ENCODE measurements around the gene GPSM3. TPM values are rescaled to one million over a fixed set of nuclear protein-coding genes. Genes with fewer than 3 reads are reported as not detected.

The GPSM3 gene, protein sequence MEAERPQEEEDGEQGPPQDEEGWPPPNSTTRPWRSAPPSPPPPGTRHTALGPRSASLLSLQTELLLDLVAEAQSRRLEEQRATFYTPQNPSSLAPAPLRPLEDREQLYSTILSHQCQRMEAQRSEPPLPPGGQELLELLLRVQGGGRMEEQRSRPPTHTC
- total RNA-seq = 184 and 194 TPM in 2 replicates
- total RNA-seq (2013) = 230 TPM
- 254 and 299 TPM in 2 replicates for polyA plus RNA-seq
- 186 and 204 TPM in 2 replicates for polyA minus RNA-seq

DNA sequence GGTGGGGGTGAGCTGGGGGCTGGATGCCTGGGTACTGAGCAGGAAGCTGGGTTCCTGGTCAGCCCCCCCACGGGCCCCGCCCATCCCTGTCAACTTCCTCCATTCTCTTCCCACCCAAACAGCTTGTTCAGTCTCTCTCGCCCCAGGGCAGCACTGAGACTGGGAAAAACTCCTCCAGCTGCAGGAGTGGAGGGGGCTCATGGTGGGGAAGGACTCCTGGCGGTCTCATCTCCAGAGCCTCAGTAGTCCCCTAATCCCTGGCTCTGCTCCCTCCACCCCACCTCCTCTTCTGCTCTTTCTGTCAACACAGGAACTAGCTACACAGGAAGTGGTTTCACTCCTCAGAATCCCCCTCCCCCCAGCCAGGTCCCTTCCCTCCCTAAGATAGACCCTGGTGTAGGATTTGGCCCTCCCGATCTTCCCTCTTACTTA is at the start of gene GPSM3:
Gene GPSM3, minus strand, starts transcription at position 36 of the 432 bp plus-strand sequence. CDS start 130 bp downstream, outside the sequence.
- no peak for ATAC-seq (ENCODE audit: low read depth)
- peak; percentile 83 for DNase-seq
- Histone ChIP-seq H3K9me3 (ENCODE audit: control extremely low read depth in 1 of 3, control insufficient read depth in 2 of 3, insufficient read depth in 1 of 3, low read length in 2 of 3) (no peaks in the 10 kb centered on the region), H3K27ac (ENCODE audit: low read length in 2 of 2) (peak within 1 kb of the TSS; percentile 93 to 97), H4K20me1 (ENCODE audit: control insufficient read depth, insufficient read depth, low read length, poor library complexity, severe bottlenecking) (no peaks in the 10 kb centered on the region), H3K36me3 (replicated peaks in 1 of 2; ENCODE audit: control extremely low read depth in 1 of 2, control insufficient read depth in 1 of 2, extremely low read depth in 1 of 2, insufficient read depth in 2 of 2, low read length in 1 of 2) (peaks cover 0 to 19% of the 10 kb centered on the region in 2 experiments), H3K27me3 (replicated peaks in 1 of 4; ENCODE audit: control extremely low read depth in 1 of 4, control insufficient read depth in 3 of 4, insufficient read depth in 4 of 4, low read length in 3 of 4) (no peaks in the 10 kb centered on the region), H3K4me3 (ENCODE audit: control extremely low read depth in 1 of 5, extremely low read depth in 1 of 5, insufficient read depth in 1 of 5, low read depth in 2 of 5, low read length in 4 of 5) (peak within 1 kb of the TSS; percentile 72 to 99 (median 95)), H3K4me2 (replicated peaks; ENCODE audit: low read depth, low read length, poor library complexity, severe bottlenecking) (peak within 1 kb of the TSS; percentile 91), H3K4me1 (ENCODE audit: control insufficient read depth in 2 of 2, insufficient read depth in 2 of 2, low read length in 2 of 2) (peaks cover 55 to 76% of the 10 kb centered on the region in 2 donors), H2AFZ (ENCODE audit: insufficient read depth, low read depth, low read length, poor library complexity, severe bottlenecking) (peak within 1 kb of the TSS; percentile 63), H3K9ac (ENCODE audit: low read length) (peak within 1 kb of the TSS; percentile 96), H3K79me2 (ENCODE audit: control insufficient read depth, insufficient read depth, low read length) (peaks cover 54% of the 10 kb centered on the region)
- peaks cover 79% of the 10 kb centered on the region for H3K4me1 Mint-ChIP-seq
- 0% methylated on average over 1 of the region's 5 CpGs for WGBS (ENCODE audit: insufficient coverage)
- POLR2A ChIA-PET = interaction anchor here (0.7 to 1.6 kb wide), 5 partner anchors 13 to 423 kb away, joined by 3 to 10 read pairs (median 6); partner anchors contain the start of genes AGPAT1 and ATF6B
- intact Hi-C loops (cut with micrococcal nuclease) = loop anchor here (10.0 kb wide), 2 partner anchors 458 to 698 kb away; partner anchors contain the start of genes CLIC1 and MICB
- peak within 1 kb of the TSS; percentile 91 for H3K4me3 Mint-ChIP-seq
- no peaks in the 10 kb centered on the region for H3K27me3 Mint-ChIP-seq
- no peak for TF ChIP-seq EZH2 (IDR thresholded peaks at IDR 0.05; ENCODE audit: borderline replicate concordance, insufficient read depth, low read depth, low read length, poor library complexity, severe bottlenecking)
- TF ChIP-seq, protein P1, sequence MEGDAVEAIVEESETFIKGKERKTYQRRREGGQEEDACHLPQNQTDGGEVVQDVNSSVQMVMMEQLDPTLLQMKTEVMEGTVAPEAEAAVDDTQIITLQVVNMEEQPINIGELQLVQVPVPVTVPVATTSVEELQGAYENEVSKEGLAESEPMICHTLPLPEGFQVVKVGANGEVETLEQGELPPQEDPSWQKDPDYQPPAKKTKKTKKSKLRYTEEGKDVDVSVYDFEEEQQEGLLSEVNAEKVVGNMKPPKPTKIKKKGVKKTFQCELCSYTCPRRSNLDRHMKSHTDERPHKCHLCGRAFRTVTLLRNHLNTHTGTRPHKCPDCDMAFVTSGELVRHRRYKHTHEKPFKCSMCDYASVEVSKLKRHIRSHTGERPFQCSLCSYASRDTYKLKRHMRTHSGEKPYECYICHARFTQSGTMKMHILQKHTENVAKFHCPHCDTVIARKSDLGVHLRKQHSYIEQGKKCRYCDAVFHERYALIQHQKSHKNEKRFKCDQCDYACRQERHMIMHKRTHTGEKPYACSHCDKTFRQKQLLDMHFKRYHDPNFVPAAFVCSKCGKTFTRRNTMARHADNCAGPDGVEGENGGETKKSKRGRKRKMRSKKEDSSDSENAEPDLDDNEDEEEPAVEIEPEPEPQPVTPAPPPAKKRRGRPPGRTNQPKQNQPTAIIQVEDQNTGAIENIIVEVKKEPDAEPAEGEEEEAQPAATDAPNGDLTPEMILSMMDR (IDR thresholded peaks at IDR 0.05) = no peak
- CTCF ChIA-PET = interaction anchor here (0.6 to 1.6 kb wide), 7 partner anchors 14 to 593 kb away, joined by 3 to 8 read pairs (median 4); partner anchors contain the start of gene ATF6B
- H3K9me3 Mint-ChIP-seq (ENCODE audit: insufficient read depth) = no peaks in the 10 kb centered on the region
- peak within 1 kb of the TSS; percentile 96 for H3K27ac Mint-ChIP-seq

DNA sequence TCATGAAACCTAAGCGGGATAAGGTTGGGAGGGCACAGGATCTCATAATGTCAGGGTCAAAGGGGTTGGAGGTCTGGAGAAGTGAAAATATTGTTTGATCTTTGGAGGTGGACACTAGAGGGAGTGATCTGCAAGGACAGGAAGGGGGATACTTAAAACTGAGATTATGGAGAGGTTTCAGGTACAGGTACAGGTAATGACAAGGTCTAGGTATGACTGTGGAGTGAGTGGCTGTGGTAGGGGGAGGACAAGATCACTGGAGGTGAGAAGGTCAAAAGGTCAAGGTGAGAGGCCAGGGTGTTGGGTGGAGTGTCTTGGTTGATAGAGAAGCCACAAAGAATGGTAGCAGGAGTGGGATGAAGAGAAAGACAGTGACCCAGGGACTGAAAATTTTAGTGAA is 48.2 kb upstream of the GPSM3 start:
- Histone ChIP-seq H3K4me1 (ENCODE audit: control insufficient read depth in 2 of 2, insufficient read depth in 2 of 2, low read length in 2 of 2) (peaks cover 4 to 13% of the 10 kb centered on the region in 2 donors), H3K4me2 (replicated peaks; ENCODE audit: low read depth, low read length, poor library complexity, severe bottlenecking) (no peak overlapping the region), H3K36me3 (replicated peaks in 1 of 2; ENCODE audit: control extremely low read depth in 1 of 2, control insufficient read depth in 1 of 2, extremely low read depth in 1 of 2, insufficient read depth in 2 of 2, low read length in 1 of 2) (no peaks in the 10 kb centered on the region), H3K4me3 (ENCODE audit: control extremely low read depth in 1 of 5, extremely low read depth in 1 of 5, insufficient read depth in 1 of 5, low read depth in 2 of 5, low read length in 4 of 5) (no peak overlapping the region), H4K20me1 (ENCODE audit: control insufficient read depth, insufficient read depth, low read length, poor library complexity, severe bottlenecking) (no peaks in the 10 kb centered on the region), H3K9me3 (ENCODE audit: control extremely low read depth in 1 of 3, control insufficient read depth in 2 of 3, insufficient read depth in 1 of 3, low read length in 2 of 3) (no peaks in the 10 kb centered on the region), H3K9ac (ENCODE audit: low read length) (no peak overlapping the region), H3K79me2 (ENCODE audit: control insufficient read depth, insufficient read depth, low read length) (no peaks in the 10 kb centered on the region), H3K27me3 (replicated peaks in 1 of 4; ENCODE audit: control extremely low read depth in 1 of 4, control insufficient read depth in 3 of 4, insufficient read depth in 4 of 4, low read length in 3 of 4) (no peaks in the 10 kb centered on the region), H3K27ac (ENCODE audit: low read length in 2 of 2) (no peak overlapping the region), H2AFZ (ENCODE audit: insufficient read depth, low read depth, low read length, poor library complexity, severe bottlenecking) (no peak overlapping the region)
- H3K4me1 Mint-ChIP-seq = peaks cover 11% of the 10 kb centered on the region
- no peaks in the 10 kb centered on the region for H3K9me3 Mint-ChIP-seq (ENCODE audit: insufficient read depth)
- ATAC-seq (ENCODE audit: low read depth) (no peak), DNase-seq (no peak)
- 100% methylated on average over 1 of the region's 1 CpG for WGBS (ENCODE audit: insufficient coverage)
- H3K27ac Mint-ChIP-seq = no peak overlapping the region
- CTCF ChIA-PET = interaction anchor here (1.0 kb wide), 1 partner anchor 19 kb away, joined by 3 read pairs; no protein-coding TSS in a partner anchor
- intact Hi-C loops (cut with micrococcal nuclease) = no loop called here
- H3K4me3 Mint-ChIP-seq = no peak overlapping the region
- TF ChIP-seq, protein P1 (IDR thresholded peaks at IDR 0.05) = no peak
- TF ChIP-seq EZH2 (IDR thresholded peaks at IDR 0.05; ENCODE audit: borderline replicate concordance, insufficient read depth, low read depth, low read length, poor library complexity, severe bottlenecking) = no peak
- POLR2A ChIA-PET = interaction anchor here (0.8 kb wide), 1 partner anchor 685 kb away, joined by 6 read pairs; no protein-coding TSS in a partner anchor
- H3K27me3 Mint-ChIP-seq = no peaks in the 10 kb centered on the region

All from B cell (primary cell).